Activated CD4-positive, alpha-beta T cell treated with anti-CD3 and anti-CD28 coated beads, Interleukin-2, Interleukin-4, amounts not matched to agents 100 ng/mL and 50 ng/mL, durations not matched to agents 16 hours and 8 hours (primary cell): ENCODE measurements around the gene B3GNT9.
A peak's percentile ranks its signal among the peaks of the same experiment; 100 is the strongest.

ENCODE experiments used
- DNase-seq: peaks from one replicate; pipeline ENCODE4 v3.0.0-alpha.2; 2020; ENCODE audit warnings: low spot score

Gene B3GNT9

DNA sequence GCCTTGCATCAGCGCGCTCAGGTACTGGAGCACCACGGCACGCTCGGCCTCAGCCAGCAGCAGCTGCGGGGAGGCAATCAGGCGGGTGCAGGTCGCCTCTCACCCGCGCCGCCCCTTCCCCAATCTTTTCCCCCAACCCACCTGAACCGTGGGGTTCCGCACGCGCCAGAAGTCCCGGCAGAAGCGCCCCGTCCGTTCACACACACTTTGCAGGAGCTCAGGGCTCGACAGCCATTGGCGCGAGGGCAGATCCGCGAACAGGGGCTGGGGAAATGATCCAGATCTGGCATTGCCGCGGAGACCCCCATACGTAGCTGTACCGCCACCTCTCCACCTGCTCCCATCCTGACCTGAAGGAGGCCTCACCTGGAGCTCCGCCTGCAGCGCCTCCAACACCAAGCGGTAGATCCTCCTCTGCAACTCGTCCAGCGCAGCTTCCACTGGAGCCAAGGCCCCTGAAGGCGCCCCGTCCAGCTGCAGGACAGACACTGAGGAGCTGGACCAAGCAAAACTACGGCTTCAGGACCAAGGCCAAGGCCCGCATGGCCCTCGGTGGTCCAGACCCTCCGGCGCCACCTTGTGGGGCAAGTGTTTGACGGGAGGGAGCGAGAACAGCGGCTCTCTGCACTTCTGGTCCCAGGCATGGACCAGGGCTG lies 34.3 kb upstream of the B3GNT9 start:
- peak; percentile 83 for DNase-seq

DNA sequence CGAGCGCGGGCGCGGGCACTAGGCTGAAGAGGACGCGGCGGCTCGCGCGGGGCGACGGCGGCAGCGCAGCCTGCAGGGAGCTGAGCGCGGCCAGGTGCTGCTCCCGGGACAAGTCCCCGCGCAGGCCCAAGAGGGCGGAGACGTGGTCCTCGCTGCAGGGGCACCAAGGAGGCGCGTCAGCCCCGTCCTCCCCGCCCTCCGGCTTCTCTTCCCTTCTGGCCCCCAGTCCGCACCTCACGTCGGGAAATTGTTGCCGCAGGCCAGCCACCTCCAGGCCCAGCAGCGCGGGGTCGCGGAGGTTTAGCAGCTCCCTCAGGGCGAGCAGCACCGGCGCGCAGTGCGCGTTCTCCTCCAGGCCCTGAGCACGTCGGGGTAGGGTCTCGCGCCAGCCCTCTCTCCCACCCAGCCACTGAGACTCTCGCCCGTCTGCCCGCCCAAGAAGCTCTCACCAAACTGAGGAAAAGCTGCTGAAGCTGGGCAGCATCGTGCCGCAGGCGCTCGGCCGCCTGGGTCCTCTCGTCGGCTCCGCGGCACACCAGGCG lies 33.7 kb upstream of the B3GNT9 start:
- DNase-seq, result no peak

DNA sequence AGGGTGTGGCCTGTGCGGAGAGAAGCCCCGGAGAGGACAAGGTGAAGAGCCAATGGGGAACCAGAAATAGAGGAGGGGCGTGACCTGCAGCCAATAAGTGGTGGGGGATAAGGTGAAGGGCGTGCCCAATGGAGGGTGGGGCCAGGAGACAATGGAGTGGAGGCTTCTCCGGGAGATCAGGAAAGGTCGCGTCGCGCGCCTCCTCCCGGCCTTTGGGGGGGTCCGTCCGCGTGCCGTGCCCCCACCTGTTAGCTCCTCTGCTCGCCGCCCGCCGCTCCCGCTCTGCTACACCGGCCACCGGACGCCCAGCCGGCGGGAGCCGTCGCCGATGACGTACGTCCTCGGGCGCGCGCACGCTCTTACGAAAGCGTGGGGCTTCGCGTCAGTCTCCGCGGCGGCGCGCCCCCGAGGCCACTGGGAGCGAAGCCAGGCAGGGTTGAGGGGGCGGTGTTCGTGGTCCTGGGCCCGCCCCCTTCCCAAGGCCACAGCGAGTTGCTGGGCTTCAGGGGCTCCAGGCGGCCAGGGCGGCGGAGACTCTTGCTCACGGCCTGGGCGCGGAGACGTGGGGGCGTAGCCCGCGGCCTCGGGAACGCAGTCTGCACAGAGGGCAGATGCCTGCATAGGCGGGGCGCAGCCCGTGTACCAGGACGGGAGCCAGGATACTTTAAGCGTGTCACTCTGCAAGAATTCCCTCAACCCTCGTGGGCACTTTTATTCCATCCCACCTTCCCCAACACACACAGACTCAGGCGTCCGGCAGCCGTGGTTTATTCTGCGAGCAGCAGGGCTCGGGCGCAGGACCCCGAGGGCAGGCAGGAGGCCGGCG lies 33.0 kb upstream of the B3GNT9 start, which contains the start of gene MATCAP1:
Gene MATCAP1, minus strand, starts transcription at position 337 of the 826 bp plus-strand sequence. CDS start 3,353 bp downstream, outside the sequence.
- peak; percentile 98 for DNase-seq

DNA sequence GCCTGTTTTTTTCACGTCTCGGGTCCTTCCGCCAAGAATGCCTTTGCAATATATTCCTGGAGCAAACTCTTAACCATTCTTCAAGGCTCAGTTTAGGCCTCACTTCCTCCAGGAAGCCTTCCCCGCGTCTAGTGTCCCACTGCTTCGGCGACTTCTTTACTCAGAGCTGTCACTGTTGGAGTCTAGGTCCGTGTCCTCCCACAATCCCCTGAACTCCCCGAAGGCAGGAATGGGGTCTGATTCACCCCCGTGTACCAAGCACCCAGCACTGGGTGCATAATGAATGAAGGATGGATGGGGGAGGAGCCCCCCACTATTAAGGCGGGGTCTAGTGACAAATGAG lies 32.5 kb upstream of the B3GNT9 start:
- DNase-seq, result no peak

DNA sequence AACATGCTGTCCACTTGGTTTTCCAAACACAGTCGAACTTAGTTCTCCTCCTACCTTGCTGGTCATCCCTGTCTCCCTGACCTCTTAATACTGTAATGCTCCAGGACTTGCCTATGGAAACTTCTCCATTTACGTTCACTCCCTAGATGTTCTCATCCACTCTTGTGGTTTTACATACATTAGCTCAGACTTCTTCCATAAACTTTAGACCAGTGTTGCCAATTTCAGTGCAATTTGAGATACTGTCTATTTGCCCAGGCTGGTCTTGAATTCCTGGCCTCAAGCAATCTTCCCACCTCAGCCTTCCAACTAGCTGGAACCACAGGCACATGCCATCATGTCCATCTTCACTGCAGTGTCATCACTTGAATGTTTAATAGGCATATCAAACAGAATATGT lies 31.5 kb upstream of the B3GNT9 start:
- no peak for DNase-seq

DNA sequence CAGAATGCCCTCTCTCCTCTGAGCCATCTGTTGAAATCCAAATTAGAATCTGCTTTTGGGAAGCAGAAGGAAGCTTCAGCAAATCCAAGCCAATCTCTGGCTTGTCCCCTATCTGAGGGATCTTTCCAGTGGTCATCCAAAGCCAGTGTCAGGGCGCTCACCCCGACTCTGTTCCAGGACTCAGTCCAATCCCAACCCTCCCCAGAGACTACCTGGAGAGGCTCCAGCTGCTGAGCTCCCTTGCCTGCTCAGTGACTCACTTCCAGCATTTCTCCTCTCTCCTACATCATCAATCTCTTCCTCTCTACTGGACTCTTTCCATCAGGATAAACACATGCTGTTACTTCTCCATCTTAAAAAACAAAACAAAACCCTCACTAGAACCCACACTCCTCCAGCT lies 30.5 kb upstream of the B3GNT9 start:
- no peak for DNase-seq

DNA sequence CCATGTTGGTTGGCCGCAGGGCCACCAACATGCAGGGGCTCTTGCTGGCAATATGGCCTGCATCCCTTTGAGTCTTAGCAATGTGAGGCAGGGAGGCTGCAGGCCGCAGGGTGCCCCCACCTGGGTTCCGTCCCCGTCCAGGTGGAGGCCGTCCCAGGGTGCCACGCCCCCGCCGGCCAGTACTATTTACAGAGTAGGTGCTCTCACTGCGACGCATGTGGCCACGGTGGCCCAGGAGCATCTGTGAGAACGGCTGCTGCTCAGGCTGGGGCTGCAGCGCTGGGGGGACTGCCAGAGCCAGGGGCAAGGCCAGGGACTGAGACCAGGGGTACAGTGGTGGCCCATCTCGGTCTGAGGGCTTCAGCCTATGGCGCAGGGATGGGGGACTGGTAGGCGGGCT lies 29.4 kb upstream of the B3GNT9 start:
- no peak for DNase-seq

DNA sequence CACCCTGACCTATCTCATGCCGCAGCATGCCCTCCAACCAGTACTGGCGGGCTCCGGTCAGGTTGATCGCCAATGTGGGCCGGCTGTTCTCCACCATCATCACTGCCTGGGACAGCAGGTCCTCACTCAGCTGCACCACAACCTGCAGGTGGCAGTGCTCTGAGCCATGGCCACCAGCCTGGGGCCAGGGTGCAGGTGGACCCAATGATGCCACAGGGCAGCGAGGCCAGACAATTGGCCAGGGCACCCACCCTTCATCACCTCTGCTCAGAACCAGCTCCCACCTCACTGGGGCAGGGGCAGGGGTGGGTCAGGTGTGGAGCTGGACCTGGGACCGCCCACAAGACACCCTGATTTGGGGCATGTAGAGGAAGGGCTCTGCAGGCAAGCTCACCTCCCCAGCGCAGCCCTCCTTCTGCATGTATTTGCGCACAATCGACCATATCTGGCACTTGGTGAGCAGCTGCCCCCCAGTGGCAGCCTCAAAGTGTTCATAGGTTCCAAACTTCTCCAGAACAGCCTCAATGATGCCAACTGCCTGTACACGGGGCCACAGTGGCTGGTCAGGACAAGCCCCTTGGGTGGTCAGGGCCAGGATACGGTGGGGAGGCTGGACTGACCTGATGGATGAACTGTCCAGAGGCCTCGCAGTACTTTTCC lies 28.8 kb upstream of the B3GNT9 start:
- no peak for DNase-seq

DNA sequence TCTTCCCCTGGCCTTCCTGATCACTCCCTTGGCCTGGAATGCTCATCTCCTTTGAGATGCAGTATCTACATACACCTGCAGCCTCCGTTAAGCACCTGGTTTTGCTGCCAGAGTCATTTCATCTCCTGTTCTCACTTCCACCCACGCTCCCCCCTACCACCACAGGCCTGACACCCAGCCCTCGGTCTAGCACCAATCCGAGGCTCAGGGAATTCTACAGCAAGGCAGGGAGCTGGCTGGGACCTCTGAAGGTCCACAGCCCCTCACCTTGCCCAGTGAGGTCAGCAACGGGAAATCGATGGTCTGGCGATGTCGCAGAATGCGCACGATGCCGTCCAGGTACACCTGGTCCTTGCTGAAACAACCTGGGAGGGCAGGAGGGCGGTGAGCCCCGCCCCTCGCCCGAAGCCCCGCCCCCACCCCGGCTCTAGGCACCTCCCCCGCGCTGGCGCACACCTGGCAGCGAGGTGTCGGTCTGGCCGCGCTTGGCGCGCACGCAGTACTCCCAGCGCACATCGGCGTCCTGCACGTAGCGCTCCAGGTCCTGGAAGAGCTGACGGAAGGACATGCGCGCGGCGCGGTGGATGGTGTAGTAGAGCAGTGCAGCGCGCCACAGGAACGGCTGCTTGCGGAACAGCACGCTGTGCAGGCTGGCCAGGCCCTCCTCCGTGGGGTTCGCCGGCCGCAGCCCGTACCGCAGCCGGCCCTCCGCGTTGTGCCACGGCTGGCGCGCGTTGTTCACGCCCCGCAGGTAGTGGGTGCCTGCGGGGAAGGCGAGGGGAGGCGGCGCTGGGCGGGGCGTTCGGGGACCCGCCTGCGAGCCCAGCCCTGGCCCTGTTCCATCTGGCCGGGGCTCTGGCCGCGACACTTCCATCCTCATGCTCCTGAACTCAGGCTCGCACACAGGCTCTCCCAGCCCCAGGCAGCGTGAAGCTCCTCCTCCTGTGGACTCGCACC lies 27.2 kb upstream of the B3GNT9 start:
- DNase-seq, result no peak

DNA sequence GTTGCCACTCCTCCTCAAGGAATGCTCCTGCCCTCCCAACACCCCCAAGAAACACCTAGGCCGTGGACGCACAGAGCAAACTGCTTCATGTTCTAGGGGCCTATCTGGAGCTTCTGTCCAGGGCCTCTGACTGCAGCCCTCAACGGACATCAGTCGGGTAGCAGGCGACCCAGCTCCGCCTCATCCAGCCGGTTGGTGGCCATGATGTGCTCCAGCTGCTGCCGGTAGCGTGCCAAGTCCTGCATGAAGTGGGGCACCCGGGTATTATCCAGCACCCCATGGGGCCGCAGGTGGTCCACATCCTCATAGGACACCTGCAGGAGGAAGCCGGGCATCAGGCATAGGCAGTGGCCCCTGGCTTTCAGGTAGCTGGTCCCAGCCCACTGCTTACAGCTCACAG lies 25.9 kb upstream of the B3GNT9 start:
- no peak for DNase-seq

DNA sequence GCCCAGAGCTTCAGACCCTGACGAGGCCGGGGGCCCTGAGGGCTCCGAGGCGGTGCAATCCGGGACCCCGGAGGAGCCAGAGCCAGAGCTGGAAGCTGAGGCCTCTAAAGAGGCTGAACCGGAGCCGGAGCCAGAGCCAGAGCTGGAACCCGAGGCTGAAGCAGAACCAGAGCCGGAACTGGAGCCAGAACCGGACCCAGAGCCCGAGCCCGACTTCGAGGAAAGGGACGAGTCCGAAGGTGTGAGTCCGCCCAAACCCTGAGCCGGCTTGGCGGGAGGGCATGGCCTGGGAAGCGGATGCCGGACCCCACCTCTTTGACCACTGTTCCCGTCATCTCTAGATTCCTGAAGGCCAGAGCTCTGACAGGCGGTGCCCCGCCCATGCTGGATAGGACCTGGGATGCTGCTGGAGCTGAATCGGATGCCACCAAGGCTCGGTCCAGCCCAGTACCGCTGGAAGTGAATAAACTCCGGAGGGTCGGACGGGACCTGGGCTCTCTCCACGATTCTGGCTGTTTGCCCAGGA lies 24.0 kb upstream of the B3GNT9 start:
- no peak for DNase-seq

DNA sequence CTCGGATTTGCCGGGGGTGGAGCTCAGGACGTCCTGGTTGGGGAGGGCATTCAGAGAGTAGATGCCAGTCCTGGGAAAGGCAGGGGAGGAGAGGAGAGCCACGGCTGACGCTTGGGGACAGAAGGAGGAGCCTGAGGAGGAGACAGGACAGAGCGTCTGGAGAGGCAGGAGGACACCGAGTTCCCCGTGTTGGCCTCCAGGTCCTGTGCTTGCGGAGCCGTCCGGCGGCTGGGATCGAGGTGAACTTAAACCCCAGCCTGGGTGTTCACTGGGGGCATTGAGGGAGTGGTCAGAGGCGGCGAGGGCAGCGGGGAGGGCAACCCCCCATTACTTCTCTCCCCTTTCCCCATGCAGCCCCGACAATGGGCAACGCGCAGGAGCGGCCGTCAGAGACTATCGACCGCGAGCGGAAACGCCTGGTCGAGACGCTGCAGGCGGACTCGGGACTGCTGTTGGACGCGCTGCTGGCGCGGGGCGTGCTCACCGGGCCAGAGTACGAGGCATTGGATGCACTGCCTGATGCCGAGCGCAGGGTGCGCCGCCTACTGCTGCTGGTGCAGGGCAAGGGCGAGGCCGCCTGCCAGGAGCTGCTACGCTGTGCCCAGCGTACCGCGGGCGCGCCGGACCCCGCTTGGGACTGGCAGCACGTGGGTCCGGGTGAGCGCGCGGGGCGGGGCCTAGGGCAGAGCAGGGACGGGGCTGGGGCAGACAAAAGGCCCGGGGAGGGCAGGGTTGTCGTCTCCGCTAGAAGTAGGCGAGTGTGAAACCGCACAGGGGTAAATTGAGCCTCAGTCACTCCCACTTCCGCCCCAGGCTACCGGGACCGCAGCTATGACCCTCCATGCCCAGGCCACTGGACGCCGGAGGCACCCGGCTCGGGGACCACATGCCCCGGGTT lies 23.3 kb upstream of the B3GNT9 start:
- peak; percentile 67 for DNase-seq

DNA sequence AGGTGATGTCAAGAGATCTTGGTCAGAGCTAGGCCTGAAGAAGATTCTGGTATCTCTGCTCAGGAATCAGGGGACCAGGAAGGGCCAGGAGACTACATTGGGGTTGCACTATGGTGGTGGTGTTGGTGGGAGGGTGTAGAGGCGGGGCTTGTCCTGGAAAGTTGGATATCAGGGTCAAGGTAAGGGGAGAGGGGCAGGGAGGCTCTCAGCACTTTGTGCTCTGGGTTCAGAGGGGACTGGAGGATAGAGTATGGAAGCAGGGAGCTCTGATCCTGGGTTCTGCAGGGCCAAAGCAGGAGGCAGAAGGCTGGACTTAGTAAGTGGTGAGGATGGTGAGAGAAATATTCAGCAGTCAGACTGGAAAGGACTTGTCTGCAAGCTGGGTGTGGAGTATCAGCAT lies 22.5 kb upstream of the B3GNT9 start:
- DNase-seq, result no peak

DNA sequence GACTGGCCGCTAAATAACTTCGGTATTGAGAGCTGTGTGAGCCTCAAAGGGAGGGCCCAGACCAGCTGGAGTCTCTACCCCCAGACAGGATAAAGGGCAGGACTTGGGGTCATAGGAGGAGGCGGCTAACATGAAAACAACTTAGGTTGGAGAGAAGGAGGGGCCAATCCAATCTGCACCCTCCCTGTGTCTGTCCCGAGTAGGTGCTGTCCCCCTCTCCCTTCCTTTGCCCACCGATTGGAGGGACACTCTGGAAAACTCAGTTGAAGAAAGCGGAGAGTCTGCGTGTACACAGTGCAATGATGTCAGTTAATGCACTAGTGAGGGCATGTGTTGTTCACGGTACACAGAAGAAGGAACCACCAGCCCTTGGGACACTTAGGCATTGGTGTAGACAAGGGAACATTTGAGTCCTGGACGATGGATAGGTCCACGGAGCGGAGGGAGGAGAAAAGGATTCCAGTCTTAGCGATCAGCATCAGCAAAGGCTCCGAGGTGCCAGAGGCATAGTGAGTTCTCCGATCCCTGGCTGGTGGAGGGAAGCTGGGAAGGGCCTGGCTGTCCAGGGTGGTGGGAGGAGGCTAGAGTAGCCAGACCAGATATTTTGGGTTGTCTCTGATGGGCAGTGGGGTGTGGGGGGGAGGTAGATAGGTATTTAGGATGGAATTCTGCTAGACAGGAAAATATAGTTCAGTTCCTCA lies 20.3 kb upstream of the B3GNT9 start:
- DNase-seq, result no peak

DNA sequence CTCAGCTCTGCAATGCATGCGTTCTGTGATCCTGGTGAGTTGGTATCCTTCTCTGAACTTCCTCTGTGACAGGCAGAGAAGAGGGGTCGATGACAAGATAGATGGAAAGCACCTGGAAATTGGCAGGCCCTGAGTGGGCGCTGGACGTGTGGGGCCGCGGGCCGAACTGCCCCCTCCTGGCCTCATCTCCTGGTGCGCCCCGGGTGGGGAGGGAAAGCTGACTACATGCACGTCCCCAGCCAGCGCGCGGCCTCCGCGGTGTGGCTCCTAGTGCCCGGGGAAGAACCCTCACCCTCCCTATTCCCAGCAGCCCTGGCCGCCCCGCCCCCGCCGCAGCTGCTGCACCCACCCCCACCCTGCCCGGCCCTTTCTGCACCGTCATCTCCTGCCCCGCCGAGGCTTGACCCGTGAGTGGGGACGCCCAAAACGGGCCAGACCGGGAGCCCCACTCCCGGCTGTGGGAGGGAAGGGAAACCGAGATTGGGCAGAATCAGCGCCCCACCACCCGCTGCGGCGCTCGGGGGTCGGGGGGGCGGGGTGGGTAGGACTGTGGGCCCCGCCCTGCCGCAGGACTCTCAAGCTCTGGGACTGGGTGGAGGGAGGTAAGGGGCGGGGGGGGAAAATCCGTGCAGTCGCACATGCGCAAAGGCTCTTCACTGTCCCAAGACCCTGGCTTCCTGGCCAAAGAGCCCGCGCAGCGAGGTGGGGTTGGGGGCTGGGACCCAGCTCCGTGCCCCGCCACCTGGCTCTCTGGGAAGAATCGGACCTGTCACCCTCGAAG lies 19.6 kb upstream of the B3GNT9 start, which contains the start of gene NOL3:
Gene NOL3, plus strand, starts transcription at position 371 of the 781 bp plus-strand sequence.
- peak; percentile 55 for DNase-seq

DNA sequence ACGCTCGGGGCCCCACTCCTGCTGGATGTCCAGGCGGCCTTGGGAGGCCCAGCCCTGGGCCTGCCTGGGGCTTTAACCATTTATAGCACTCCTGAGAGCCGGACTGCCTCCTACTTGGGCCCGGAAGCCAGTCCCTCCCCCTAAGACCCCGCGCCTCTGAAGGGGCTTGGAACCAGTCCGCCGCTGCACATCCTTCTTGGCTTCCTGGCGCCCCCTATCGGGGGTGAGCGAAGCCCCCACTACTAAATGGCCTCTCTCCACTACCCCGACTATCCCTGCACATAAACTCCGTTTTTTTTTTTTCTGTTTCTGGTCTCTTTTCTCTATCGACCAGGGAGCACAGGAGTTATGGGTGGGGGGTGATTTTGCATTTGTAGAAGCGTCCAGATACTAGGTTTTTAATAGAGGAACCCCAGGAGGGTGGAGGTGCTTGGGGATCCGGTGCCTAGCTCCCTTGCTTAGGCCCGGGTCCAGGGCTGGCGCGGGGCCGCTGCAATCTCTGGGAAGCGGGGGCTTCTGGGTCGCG lies 18.9 kb upstream of the B3GNT9 start:
- DNase-seq, result peak; percentile 44

DNA sequence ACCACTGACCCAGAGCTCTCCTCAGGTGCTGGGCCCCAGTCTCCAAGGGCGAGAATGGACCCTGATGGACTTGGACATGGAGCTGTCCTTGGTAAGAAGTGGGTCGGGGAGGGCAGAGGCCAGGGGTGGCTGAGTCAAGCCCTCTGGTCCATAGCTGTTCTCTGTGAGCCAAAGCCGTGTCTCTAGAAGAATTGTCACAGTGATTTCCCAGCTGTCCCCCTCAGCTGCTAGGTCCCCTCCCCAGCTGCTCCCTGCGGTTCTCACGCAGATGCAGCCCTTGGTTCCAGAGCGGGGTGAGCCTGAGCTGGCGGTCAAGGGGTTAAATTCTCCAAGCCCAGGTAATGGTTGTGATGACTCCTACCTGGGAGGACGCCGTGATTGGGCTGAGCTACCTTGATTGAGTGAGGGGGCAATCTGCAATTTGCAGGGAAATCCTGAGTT lies 18.2 kb upstream of the B3GNT9 start:
- DNase-seq, result no peak

DNA sequence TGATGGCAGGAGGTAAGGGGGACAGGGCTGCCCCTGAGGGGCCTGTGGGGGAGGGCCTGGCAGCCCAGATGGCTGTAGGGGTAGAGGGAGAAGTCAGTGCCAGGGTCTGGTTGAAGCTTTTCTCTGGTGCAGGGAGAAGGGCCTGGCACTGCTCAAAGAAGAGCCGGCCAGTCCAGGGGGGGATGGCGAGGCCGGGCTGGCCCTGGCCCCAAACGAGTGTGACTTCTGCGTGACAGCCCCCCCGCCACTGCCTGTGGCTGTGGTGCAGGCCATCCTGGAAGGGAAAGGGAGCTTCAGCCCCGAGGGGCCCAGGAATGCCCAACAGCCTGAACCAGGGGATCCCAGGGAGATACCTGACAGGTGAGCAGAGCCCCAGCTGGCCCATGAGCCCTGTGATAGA lies 16.8 kb upstream of the B3GNT9 start:
- DNase-seq, result no peak
